IPS DF 6.9 (cell line): ENCODE results near the gene VPS37D.
"Not testable (repeated sequence)": the region's sequence is repeated elsewhere in the genome, so short reads cannot be mapped to it uniquely, and the experiment has no call there.

Experiments
- DNase-seq: peaks from one replicate; pipeline ENCODE4 v3.0.0-alpha.2; 2013; ENCODE audit warnings: low read depth, low spot score
- H3K27ac ChIP-seq: one replicate; pipeline ENCODE4 v1.5.1; 2013; ENCODE audit warnings: low read length, control low read depth
- H3K27me3 ChIP-seq: 2 replicates; pipeline ENCODE4 v1.6.1; 2013; ENCODE audit warnings: mild to moderate bottlenecking, low read length; ENCODE audit not compliant: control insufficient read depth, insufficient read depth
- H3K36me3 ChIP-seq: 2 replicates; pipeline ENCODE4 v1.6.1; 2013; ENCODE audit warnings: low read length; ENCODE audit not compliant: control insufficient read depth, insufficient read depth
- H3K4me1 ChIP-seq: 2 replicates; pipeline ENCODE4 v1.6.1; 2013; ENCODE audit warnings: low read length; ENCODE audit not compliant: control insufficient read depth, insufficient read depth
- H3K4me3 ChIP-seq: 2 replicates; pipeline ENCODE4 v1.5.1; 2013; ENCODE audit warnings: mild to moderate bottlenecking, low read length
- H3K9me3 ChIP-seq: 2 replicates; pipeline ENCODE4 v1.6.1; 2013; ENCODE audit warnings: low read length, inconsistent platforms; ENCODE audit not compliant: control insufficient read depth, insufficient read depth
- WGBS: extraction: QIAGEN DNeasy Blood & Tissue Kit; methylation state at CpG from one replicate; pipeline ENCODE4 v1.1.7; 2013; ENCODE audit warnings: mixed read lengths, missing lambda C conversion rate; ENCODE audit not compliant: insufficient read length, insufficient coverage; 5-methylcytosine and 5-hydroxymethylcytosine counted together

The VPS37D gene

GRCh38 chr7:73705551-73705920, 37.9 kb downstream of the VPS37D start:
- no peak overlapping the region for H3K4me3 ChIP-seq

DNA sequence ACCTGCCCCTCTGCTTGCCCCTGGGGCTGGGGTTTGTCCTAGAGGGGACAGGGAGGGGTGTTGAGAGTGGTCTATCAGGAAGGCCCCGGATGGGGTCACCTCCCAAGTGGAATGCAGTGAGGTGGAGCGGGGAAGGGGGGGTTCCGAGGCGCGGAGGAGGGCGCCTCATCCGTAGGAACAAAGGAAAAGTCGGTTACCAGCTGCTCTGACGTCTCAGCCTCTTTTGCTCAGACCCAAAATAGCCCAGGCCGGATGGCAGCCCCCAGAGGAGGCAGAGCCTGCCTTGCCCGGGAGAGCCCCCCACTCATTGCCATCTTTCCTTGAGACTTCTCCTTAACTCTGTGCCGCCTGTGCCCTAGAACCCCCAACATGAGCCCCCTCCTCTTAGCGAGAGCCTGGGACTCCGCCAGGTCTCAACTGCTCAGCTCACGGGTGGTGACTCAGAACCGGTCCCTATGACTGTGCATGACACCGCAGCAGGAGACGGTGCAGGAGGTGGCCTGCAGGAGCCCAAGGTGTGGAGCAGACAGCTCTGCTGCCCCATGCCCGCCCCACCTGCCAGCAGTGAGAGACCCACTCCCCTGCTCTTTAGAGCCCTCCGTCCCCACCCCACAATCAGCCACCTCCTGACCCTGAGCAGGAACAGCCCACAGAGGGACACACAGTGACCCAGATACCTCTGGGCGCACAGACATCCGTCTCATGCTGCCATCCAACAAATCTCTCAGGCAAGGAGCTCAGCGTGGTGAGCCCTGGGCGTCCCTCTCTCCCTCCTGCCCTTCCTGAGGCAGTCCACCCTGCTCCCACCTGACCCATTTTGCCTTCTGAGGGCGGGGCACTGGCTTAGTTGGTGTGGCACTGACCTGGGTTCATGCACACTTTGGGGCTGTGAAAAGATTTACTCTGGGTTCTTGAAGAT, 38.8 kb downstream of the VPS37D start:
- Histone ChIP-seq H3K36me3 (no peaks in the 10 kb centered on the region), H3K27me3 (no peaks in the 10 kb centered on the region), H3K27ac (no peak overlapping the region), H3K4me1 (peaks cover 7% of the 10 kb centered on the region), H3K4me3 (no peak overlapping the region), H3K9me3 (no peaks in the 10 kb centered on the region)
- DNase-seq = no peak
- WGBS = no CpG with 5 or more reads among the region's 25 CpGs

More at GRCh38 chr7:73705551-73705920, 37.9 kb downstream of the VPS37D start:
- no peak for DNase-seq
- Histone ChIP-seq H3K27ac (no peak overlapping the region), H3K4me1 (peaks cover 7% of the 10 kb centered on the region), H3K27me3 (no peaks in the 10 kb centered on the region), H3K9me3 (no peaks in the 10 kb centered on the region), H3K36me3 (no peaks in the 10 kb centered on the region)
- no CpG with 5 or more reads among the region's 10 CpGs for WGBS

DNA sequence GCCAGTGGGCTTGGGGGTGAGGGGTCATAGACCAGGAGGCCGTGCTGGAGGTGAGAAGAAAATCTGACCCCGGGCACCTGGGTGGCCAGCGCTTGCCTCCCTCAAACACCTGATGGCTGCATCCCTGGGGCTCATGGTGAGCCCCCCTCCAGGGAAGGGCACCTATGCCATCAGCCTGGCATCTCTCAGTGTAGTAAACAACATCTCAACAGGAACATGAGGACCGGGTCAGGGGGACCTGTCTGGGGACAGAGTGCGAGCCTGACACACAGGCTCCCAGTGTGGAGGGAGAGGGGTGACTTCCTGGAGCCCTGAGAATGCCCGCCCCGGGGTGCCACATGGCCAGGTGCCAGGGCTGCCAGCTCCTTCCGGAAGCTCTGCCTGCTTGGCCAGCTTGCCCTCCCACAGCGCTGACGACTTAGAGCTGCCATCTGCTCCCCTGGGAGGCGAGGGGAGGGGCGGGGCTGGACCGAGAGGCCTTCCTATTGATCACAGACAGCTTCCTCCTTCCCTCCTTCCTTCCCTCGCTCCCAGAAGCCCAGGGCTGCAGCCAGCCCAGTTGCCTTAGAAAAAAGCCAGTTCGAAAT, 39.5 kb downstream of the VPS37D start:
- DNase-seq = no peak
- Histone ChIP-seq H3K9me3 (no peaks in the 10 kb centered on the region), H3K27ac (no peak overlapping the region), H3K27me3 (no peaks in the 10 kb centered on the region), H3K4me3 (no peak overlapping the region), H3K36me3 (no peaks in the 10 kb centered on the region), H3K4me1 (peaks cover 7% of the 10 kb centered on the region)
- no CpG with 5 or more reads among the region's 15 CpGs for WGBS

DNA sequence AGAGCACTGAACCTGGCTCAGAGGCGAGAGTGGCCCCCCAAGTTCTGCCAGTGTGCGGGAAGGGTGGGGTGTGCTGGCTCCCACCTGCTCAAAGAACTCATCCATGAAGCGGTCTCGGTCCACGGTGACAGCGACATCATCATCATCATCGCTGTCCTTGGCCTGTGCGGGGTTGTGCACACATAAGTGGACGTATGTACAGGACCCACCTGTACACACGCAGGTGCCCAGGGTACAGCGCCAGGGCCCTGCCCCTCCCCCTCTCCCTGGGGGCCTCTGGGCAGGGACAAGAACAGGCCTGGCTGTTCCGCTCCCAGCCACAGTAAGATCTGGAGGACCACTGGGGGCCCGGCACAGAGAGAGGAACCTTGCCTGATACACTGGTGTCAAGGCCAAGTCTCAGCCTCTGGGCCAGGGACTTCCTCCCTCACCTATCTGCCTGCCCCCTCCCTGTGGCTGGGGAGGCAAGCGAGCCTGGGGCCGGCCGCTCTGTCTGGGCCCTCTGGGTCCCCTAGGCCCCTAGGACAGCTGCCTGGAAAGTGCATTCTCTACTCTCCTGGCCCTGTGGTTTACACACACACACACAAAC, 41.4 kb downstream of the VPS37D start:
- no peaks in the 10 kb centered on the region for H3K9me3 ChIP-seq
- WGBS = no CpG with 5 or more reads among the region's 16 CpGs
- DNase-seq = no peak
- no peak overlapping the region for H3K27ac ChIP-seq
- peaks cover 2% of the 10 kb centered on the region; the same call in 1 of the 2 replicates for H3K4me1 ChIP-seq
- no peaks in the 10 kb centered on the region for H3K27me3 ChIP-seq
- no peaks in the 10 kb centered on the region for H3K36me3 ChIP-seq
- peak overlapping the region; percentile 5; the same call in 1 of the 2 replicates for H3K4me3 ChIP-seq

- Histone ChIP-seq H3K36me3 (no peaks in the 10 kb centered on the region), H3K4me1 (no peaks in the 10 kb centered on the region; the same call in 1 of the 2 replicates), H3K4me3 (no peak overlapping the region), H3K9me3 (no peaks in the 10 kb centered on the region), H3K27ac (no peak overlapping the region), H3K27me3 (no peaks in the 10 kb centered on the region)
- WGBS = no CpG with 5 or more reads among the region's 1 CpG
- DNase-seq = no peak
Measured at GRCh38 chr7:73712773-73713172, 45.1 kb downstream of the VPS37D start.

- H3K27me3 ChIP-seq, DNase-seq, H3K9me3 ChIP-seq, H3K27ac ChIP-seq, H3K4me1 ChIP-seq, H3K36me3 ChIP-seq, H3K4me3 ChIP-seq: not testable (repeated sequence)
- no CpG with 5 or more reads among the region's 6 CpGs for WGBS
Measured at GRCh38 chr7:73713319-73713718, 45.7 kb downstream of the VPS37D start.

GRCh38 chr7:73715648-73716317, 48.2 kb downstream of the VPS37D start:
- DNase-seq = no peak
- no peak overlapping the region for H3K27ac ChIP-seq
- WGBS = no CpG with 5 or more reads among the region's 16 CpGs
- no peaks in the 10 kb centered on the region; the same call in 1 of the 2 replicates for H3K27me3 ChIP-seq
- no peaks in the 10 kb centered on the region for H3K9me3 ChIP-seq
- H3K36me3 ChIP-seq = no peaks in the 10 kb centered on the region
- no peaks in the 10 kb centered on the region for H3K4me1 ChIP-seq
- H3K4me3 ChIP-seq = no peak overlapping the region

DNA sequence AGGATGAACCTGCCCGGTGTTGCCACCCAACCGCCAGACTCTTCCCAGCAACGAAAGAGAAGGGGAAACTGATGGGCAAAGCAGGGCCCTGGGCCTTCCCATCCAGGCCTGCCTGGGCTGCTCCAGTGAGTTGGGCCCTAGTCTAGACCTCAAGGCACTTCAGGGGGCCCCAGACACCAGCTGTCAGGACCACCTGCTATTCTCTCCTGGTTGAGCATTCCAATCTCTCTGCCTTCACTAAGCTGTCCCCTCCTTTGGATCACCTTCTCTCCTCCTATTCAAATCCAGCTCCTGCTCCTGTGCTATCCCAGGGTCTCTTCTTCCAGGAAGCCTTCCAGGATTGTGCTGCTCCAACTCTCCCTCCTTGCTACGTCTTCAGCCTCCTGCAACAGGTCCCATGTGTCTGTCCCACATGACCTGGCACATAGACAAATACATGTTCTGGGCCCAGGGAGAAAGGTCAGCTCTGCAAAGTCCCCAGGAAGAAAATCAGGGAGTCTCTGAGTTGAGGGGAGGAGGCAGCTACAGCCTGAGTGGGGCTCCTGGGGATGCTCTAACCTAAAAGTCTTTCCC, 48.8 kb downstream of the VPS37D start:
- Histone ChIP-seq H3K9me3 (no peaks in the 10 kb centered on the region), H3K36me3 (no peaks in the 10 kb centered on the region), H3K27ac (no peak overlapping the region), H3K27me3 (no peaks in the 10 kb centered on the region; the same call in 1 of the 2 replicates), H3K4me1 (no peaks in the 10 kb centered on the region), H3K4me3 (no peak overlapping the region)
- WGBS = no CpG with 5 or more reads among the region's 4 CpGs
- DNase-seq = no peak

- no CpG with 5 or more reads among the region's 13 CpGs for WGBS
- Histone ChIP-seq H3K27ac (no peak overlapping the region), H3K4me1 (no peaks in the 10 kb centered on the region)
Measured at GRCh38 chr7:73717025-73717807, 49.6 kb downstream of the VPS37D start.

More at GRCh38 chr7:73717025-73717807, 49.6 kb downstream of the VPS37D start:
- Histone ChIP-seq H3K4me3 (no peak overlapping the region), H3K9me3 (no peaks in the 10 kb centered on the region), H3K27me3 (no peaks in the 10 kb centered on the region; the same call in 1 of the 2 replicates), H3K36me3 (no peaks in the 10 kb centered on the region)
- DNase-seq = no peak
